HG03135 (cell line): ENCODE measurements around the gene OR10H3.
"Not testable (repeated sequence)": the region's sequence is repeated elsewhere in the genome, so short reads cannot be mapped to it uniquely, and the experiment has no call there.

Source experiments
- ATAC-seq: cut with Tn5 transposase; IDR thresholded peaks from one replicate; pipeline ENCODE4 v1.9.1; 2021; ENCODE audit warnings: mild to moderate bottlenecking, moderate library complexity; ENCODE audit not compliant: unreplicated experiment

OR10H3 gene

GRCh38 chr19:15776991-15777970, 39.5 kb downstream of the OR10H3 start:
- ATAC-seq = no peak

DNA sequence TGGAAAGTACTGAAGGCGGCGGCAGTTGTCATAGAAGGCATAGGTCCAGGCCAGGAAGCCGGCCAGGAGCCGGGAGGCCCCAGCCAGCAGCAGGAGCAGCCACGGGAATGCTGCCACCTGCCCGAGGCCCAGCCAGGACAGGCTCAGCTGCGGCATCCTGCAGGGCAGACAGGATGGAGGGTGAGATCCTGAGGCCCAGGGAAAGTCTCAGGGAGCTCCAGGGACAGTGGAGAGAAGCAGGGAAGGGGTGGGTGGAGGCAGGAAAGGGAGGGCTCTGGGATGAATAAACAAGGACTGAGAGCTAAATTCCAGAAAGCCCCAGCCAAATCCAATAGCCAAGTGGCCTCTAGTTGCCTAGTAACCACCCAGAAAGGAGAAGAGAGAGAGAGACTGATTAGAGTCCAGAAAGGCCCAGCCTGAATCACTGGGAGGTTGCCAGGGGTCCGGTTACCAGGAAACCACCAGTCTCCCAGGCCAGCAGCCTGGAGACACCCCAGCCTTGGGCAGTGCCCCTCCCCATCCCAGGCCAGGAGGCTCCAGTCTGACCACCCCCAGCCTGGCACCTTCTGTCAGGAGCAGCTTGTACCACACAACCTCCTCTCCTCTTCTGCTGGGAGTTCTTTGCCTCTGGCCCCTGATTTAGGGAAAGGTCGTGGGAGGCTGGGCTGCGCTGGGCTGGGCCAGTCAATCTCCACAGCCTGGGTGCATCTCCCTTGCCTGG, 42.1 kb downstream of the OR10H3 start:
- ATAC-seq = no peak

DNA sequence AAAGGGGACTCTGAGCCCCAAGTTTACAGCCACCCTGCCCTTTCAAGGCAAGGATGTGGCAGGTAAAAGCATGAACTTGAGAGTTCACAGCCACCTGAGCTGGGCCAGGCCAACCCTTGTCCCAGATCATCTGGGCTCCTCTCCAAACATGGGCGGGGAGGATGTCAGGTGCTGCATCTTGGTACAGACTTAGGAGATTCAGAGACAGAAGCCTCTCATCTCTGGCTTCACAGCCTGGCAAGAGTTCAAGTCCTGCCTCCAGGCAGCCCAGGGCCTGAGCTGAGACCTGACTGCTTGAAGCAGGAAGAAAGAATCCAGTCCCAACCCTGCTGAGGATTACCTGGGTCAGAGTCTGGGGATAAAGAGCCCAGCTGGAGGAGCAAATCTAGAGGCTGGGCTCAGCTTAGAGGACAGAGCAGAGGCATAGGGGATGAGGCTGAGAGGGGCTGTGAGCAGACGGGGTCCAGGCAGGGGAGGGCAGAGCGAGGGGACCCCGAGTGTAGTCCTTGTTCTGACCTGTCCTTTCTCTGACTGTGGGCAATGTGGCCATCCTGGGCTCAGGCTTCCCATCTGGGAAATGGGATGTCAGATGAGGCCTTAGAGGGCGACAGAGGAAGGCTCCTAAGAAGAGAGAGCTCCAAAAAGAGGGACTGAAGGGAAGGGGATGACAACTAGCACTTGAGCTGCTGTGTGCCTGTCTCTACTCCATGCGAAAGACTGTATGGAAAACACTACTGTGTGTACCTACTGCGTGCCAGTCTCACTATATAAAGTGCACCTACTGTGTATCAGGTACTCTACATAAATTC, 43.0 kb downstream of the OR10H3 start:
- ATAC-seq = no peak

GRCh38 chr19:15781661-15782060, 43.9 kb downstream of the OR10H3 start:
- ATAC-seq = no peak

DNA sequence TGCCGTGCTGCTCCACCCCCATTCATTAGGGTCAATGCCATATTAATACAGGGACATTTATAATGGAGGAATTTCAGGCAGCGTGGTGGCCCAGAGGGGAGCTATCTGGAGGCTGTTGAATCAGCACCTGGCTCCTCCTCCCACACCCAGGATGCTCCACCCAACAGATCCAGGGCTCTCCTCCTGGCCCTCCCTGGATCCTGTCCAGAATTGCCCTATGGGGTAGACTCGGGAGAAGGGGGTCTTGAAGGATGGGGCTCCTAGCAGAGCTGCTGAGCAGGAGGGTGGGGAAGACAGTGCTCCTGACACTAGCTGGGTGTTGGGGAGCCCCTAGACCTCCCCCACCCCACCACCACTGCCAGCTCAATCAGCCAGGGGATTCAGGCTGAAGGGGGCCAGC, 44.4 kb downstream of the OR10H3 start:
- no peak for ATAC-seq

GRCh38 chr19:15782896-15783295, 45.1 kb downstream of the OR10H3 start:
- ATAC-seq = not testable (repeated sequence)

- no peak for ATAC-seq
Observed at GRCh38 chr19:15787611-15788155, 49.9 kb downstream of the OR10H3 start, which contains the start of gene OR10H5. TSS of gene OR10H5 (plus strand) at chr19:15787661. CDS start at chr19:15794049, 6,388 bp downstream.

GRCh38 chr19:15788594-15789270, 50.9 kb downstream of the OR10H3 start:
- no peak for ATAC-seq

DNA sequence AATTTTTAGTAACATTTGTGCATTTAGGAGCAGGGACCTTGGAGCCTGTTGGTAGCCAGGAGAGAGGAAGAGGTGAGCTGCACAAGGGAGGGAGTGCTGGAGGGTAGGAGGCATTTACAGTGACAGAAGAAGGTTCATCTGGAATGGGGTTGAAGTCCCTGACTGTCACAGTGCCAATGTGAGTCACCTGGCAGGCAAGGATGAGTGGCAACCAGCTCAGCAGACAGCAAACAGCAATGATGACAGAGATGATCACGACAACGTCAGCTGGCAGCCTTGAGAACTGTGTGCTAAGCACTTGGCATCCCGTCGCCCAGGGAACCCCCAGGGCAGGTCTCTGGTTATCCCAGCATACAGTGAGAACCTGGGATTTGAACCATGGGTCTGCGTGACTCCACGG, 52.3 kb downstream of the OR10H3 start:
- ATAC-seq = no peak
